Liver (tissue), 9 donors: Measurements from ENCODE around the gene TNFAIP3. TPM values are rescaled to one million over a fixed set of nuclear protein-coding genes. Genes with fewer than 3 reads are reported as not detected.

ENCODE experiments used
- DNase-seq: peaks from one replicate; pipeline ENCODE4 v3.0.0-alpha.2; 2017; ENCODE audit warnings: low spot score
- H3K27ac ChIP-seq, 2 donors: one replicate each; pipeline ENCODE4 v1.7.0; 2013; ENCODE audit warnings: inconsistent platforms in 2 of 2, low read length in 2 of 2, control low read depth in 1 of 2, low read depth in 1 of 2, mild to moderate bottlenecking in 1 of 2
- H3K27me3 ChIP-seq, 4 donors: one replicate each; pipeline versions ENCODE4 v1.6.1 to v1.7.0; 2013; ENCODE audit warnings: low read length in 3 of 4, inconsistent platforms in 1 of 4, mild to moderate bottlenecking in 1 of 4, moderate library complexity in 1 of 4; ENCODE audit not compliant: control insufficient read depth in 4 of 4, insufficient read depth in 4 of 4
- H3K36me3 ChIP-seq, 4 donors: one replicate each; pipeline versions ENCODE4 v1.6.1 to v1.7.0; 2013; ENCODE audit warnings: low read length in 3 of 4, mild to moderate bottlenecking in 3 of 4, low read depth in 1 of 4, moderate library complexity in 1 of 4; ENCODE audit not compliant: control insufficient read depth in 4 of 4, insufficient read depth in 3 of 4
- H3K4me1 ChIP-seq, 4 donors: one replicate each; pipeline versions ENCODE4 v1.6.1 to v1.7.0; 2013; ENCODE audit warnings: low read length in 3 of 4, mild to moderate bottlenecking in 3 of 4, moderate library complexity in 1 of 4; ENCODE audit not compliant: control insufficient read depth in 4 of 4, insufficient read depth in 4 of 4
- H3K4me3 ChIP-seq, 3 donors: one replicate each; pipeline versions ENCODE4 v1.6.1 to v1.7.0; 2013; ENCODE audit warnings: low read length in 3 of 3, control low read depth in 1 of 3, low read depth in 1 of 3, mild to moderate bottlenecking in 1 of 3
- H3K9ac ChIP-seq, 2 donors: one replicate each; pipeline ENCODE4 v1.7.0; 2013; ENCODE audit warnings: low read length in 2 of 2, mild to moderate bottlenecking in 2 of 2, moderate library complexity in 2 of 2, control low read depth in 1 of 2, low read depth in 1 of 2
- H3K9me3 ChIP-seq, 4 donors: one replicate each; pipeline versions ENCODE4 v1.6.1 to v1.7.0; 2013; ENCODE audit warnings: low read length in 3 of 4; ENCODE audit not compliant: control insufficient read depth in 4 of 4
- EGR1 ChIP-seq, 2 donors: IDR thresholded peaks; 2 replicates each; pipeline ENCODE4 v1.6.1; 2016 to 2018; ENCODE audit warnings: antibody characterized with exemption in 2 of 2, low read depth in 2 of 2
- FOXA1 ChIP-seq: IDR thresholded peaks from 2 replicates; pipeline ENCODE4 v1.6.1; 2016; ENCODE audit warnings: antibody characterized with exemption
- FOXA2 ChIP-seq: IDR thresholded peaks from 2 replicates; pipeline ENCODE4 v1.6.1; 2016; ENCODE audit warnings: antibody characterized with exemption
- HNF4G ChIP-seq: IDR thresholded peaks from 2 replicates; pipeline ENCODE4 v1.6.1; 2016; ENCODE audit warnings: antibody characterized with exemption
- JUND ChIP-seq, 2 donors: IDR thresholded peaks; 2 replicates each; pipeline ENCODE4 v1.6.1; 2016; ENCODE audit warnings: antibody characterized with exemption in 2 of 2
- NR2F2 ChIP-seq: IDR thresholded peaks from 2 replicates; pipeline ENCODE4 v1.6.1; 2016; ENCODE audit warnings: antibody characterized with exemption
- SP1 ChIP-seq: IDR thresholded peaks from 2 replicates; pipeline ENCODE4 v1.6.1; 2018; ENCODE audit warnings: antibody characterized with exemption, mild to moderate bottlenecking
- YY1 ChIP-seq: IDR thresholded peaks from 2 replicates; pipeline ENCODE4 v1.6.1; 2016; ENCODE audit warnings: antibody characterized with exemption, mild to moderate bottlenecking
- ZBTB33 ChIP-seq: IDR thresholded peaks from 2 replicates; pipeline ENCODE4 v1.6.1; 2016; ENCODE audit warnings: antibody characterized with exemption
- WGBS: extraction: QIAGEN DNeasy Blood & Tissue Kit; methylation state at CpG from one replicate; pipeline ENCODE4 v1.1.7; 2013; 5-methylcytosine and 5-hydroxymethylcytosine counted together
- polyA plus RNA-seq, 2 donors: library from polyadenylated mRNA; stranded (reverse) in 1 of 2; unstranded in 1 of 2; fragments of 200-250 nt in 1 of 2; fragments of >200 nt in 1 of 2; fragmentation: Nextera tagmentation in 1 of 2; extraction: Ambion mirVana in 1 of 2; gene quantifications; one replicate each; pipeline versions ENCODE4 v1.2.1 to v1.2.3, GENCODE V29; 2013 to 2015
- total RNA-seq, 2 donors: library from RNA; depleted of rRNA; stranded (reverse); fragments of >200 nt; gene quantifications; one replicate each; pipeline ENCODE4 v1.2.3, GENCODE V29; 2014
- TF ChIP-seq, protein P1 (sequence below): IDR thresholded peaks from 2 replicates; pipeline ENCODE4 v1.6.1; 2016; ENCODE audit warnings: antibody characterized with exemption, mild to moderate bottlenecking
- TF ChIP-seq, protein P2 (sequence below): IDR thresholded peaks from 2 replicates; pipeline ENCODE4 v1.6.1; 2016; ENCODE audit warnings: antibody characterized with exemption
- donor health status: healthy.
- donor health status: healthy.
- donor health status: healthy.
- donor health status: healthy.
- donor health status: healthy.

Gene TNFAIP3
- total and polyA plus RNA-seq, 4 donors, result 4.5 to 8.0 (median 6.7) TPM

- no peaks in the 10 kb centered on the region for H3K9me3 ChIP-seq
- no peaks in the 10 kb centered on the region for H3K36me3 ChIP-seq
- TF ChIP-seq YY1, result peak; percentile 25
- no peak for TF ChIP-seq FOXA1
- TF ChIP-seq SP1, result no peak
- TF ChIP-seq ZBTB33, result no peak
- TF ChIP-seq, protein P1, sequence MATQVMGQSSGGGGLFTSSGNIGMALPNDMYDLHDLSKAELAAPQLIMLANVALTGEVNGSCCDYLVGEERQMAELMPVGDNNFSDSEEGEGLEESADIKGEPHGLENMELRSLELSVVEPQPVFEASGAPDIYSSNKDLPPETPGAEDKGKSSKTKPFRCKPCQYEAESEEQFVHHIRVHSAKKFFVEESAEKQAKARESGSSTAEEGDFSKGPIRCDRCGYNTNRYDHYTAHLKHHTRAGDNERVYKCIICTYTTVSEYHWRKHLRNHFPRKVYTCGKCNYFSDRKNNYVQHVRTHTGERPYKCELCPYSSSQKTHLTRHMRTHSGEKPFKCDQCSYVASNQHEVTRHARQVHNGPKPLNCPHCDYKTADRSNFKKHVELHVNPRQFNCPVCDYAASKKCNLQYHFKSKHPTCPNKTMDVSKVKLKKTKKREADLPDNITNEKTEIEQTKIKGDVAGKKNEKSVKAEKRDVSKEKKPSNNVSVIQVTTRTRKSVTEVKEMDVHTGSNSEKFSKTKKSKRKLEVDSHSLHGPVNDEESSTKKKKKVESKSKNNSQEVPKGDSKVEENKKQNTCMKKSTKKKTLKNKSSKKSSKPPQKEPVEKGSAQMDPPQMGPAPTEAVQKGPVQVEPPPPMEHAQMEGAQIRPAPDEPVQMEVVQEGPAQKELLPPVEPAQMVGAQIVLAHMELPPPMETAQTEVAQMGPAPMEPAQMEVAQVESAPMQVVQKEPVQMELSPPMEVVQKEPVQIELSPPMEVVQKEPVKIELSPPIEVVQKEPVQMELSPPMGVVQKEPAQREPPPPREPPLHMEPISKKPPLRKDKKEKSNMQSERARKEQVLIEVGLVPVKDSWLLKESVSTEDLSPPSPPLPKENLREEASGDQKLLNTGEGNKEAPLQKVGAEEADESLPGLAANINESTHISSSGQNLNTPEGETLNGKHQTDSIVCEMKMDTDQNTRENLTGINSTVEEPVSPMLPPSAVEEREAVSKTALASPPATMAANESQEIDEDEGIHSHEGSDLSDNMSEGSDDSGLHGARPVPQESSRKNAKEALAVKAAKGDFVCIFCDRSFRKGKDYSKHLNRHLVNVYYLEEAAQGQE, result no peak
- peak; percentile 76 to 82 for TF ChIP-seq EGR1 (IDR thresholded peaks at IDR 0.05; ENCODE audit: low read depth in 2 of 2)
- TF ChIP-seq, protein P2, sequence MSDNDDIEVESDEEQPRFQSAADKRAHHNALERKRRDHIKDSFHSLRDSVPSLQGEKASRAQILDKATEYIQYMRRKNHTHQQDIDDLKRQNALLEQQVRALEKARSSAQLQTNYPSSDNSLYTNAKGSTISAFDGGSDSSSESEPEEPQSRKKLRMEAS, result no peak
- no peak for TF ChIP-seq JUND (IDR thresholded peaks at IDR 0.05)
- peak; percentile 57 for TF ChIP-seq NR2F2
- DNase-seq, result no peak
- peak overlapping the region; percentile 79 to 87 for H3K27ac ChIP-seq
- 12% methylated on average over 25 of the region's 25 CpGs for WGBS
- peaks cover 5 to 39% (median 13%) of the 10 kb centered on the region in 4 donors for H3K4me1 ChIP-seq
- peak overlapping the region in 1 of 2 donors; percentile 79 for H3K9ac ChIP-seq
- H3K4me3 ChIP-seq, result peak overlapping the region; percentile 60 to 84 (median 70)
- no peaks in the 10 kb centered on the region for H3K27me3 ChIP-seq
Observed at GRCh38 chr6:137866200-137866913, 702 bp upstream of the TNFAIP3 start.

- Histone ChIP-seq H3K4me1 (peaks cover 5 to 54% (median 22%) of the 10 kb centered on the region in 4 donors), H3K27ac (peak overlapping the region; percentile 84 to 86), H3K27me3 (no peaks in the 10 kb centered on the region), H3K36me3 (peaks cover 0 to 5% (median 0%) of the 10 kb centered on the region in 4 donors), H3K9ac (peak overlapping the region; percentile 72 to 90), H3K9me3 (no peaks in the 10 kb centered on the region), H3K4me3 (peak overlapping the region; percentile 84 to 91 (median 89))
- WGBS, result 1% methylated on average over 32 of the region's 32 CpGs
- no peak for TF ChIP-seq FOXA2
- TF ChIP-seq HNF4G, result no peak
- TF ChIP-seq FOXA1, result no peak
- no peak for DNase-seq
Observed at GRCh38 chr6:137867685-137868509, 838 bp downstream of the TNFAIP3 start.
